ENCODE data around the gene TPRG1L. TPM values are rescaled to one million over a fixed set of nuclear protein-coding genes. Genes with fewer than 3 reads are reported as not detected.

The TPRG1L gene
- polyA plus RNA-seq, 1 experiment, result 44.2 TPM

DNA sequence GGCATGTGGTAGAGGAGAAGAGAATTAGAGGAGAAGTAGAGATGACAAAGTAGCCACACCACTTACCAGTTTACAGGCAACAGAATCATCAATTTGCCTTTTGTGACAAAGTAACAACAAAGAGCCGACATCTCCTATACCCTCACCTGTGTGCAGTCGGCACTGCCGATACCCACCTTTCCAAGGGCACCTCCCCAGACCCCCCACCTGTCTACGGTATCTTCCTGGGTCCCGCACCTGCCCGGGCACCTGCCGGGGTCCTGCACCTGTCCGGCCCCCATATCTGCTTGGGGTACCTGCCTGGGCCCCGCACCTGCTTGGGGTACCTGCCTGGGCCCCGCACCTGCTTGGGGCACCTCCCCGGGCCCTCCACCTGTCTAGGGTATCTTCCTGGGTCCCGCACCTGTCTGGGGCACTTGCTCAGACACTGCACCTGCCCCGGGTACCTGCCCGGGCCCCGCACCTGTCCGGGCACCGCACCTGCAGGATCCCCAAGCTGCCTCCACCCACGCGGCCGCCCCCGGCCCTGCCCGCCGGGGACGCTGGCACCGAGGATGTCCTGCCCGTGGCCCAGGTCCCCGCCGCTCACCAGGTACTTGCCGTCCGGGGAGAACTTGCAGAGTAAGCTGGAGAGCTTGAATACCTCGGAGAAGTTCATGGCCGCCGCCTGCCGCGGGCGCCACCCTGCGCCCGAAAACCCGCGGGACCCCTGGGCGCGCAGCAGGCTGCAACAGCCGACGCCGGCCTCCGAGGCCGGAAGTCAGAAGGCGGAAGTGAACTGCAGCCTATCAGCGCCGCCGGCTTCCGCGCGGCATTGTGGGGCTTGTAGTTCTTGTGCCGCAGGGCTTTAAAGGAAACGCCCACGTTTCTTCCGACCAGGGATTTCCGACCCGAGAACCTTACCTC lies 24.8 kb downstream of the TPRG1L start, which contains the start of gene WRAP73:
WRAP73 (minus strand) TSS at position 762 of the 906 bp plus-strand sequence; CDS start at position 658, 104 bp downstream.
- TF ChIP-seq, protein P1, sequence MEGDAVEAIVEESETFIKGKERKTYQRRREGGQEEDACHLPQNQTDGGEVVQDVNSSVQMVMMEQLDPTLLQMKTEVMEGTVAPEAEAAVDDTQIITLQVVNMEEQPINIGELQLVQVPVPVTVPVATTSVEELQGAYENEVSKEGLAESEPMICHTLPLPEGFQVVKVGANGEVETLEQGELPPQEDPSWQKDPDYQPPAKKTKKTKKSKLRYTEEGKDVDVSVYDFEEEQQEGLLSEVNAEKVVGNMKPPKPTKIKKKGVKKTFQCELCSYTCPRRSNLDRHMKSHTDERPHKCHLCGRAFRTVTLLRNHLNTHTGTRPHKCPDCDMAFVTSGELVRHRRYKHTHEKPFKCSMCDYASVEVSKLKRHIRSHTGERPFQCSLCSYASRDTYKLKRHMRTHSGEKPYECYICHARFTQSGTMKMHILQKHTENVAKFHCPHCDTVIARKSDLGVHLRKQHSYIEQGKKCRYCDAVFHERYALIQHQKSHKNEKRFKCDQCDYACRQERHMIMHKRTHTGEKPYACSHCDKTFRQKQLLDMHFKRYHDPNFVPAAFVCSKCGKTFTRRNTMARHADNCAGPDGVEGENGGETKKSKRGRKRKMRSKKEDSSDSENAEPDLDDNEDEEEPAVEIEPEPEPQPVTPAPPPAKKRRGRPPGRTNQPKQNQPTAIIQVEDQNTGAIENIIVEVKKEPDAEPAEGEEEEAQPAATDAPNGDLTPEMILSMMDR (IDR thresholded peaks at IDR 0.05; ENCODE audit: low read depth, low read length), result peak; percentile 36; the same call in 1 of the 2 replicates
- DNase-seq (ENCODE audit: low read depth, low spot score), result peak; percentile 75
- Histone ChIP-seq H3K27me3 (ENCODE audit: control insufficient read depth, insufficient read depth, low read length) (peaks cover 35% of the 10 kb centered on the region), H3K4me3 (ENCODE audit: low read depth, low read length) (peak within 1 kb of the TSS; percentile 83), H3K27ac (ENCODE audit: low read depth, low read length) (no peak within 1 kb of the TSS), H3K9me3 (ENCODE audit: control insufficient read depth, insufficient read depth, low read length) (peaks cover 4% of the 10 kb centered on the region; the same call in 1 of the 2 replicates)
- CTCF ChIA-PET, result interaction anchor here (0.8 to 1.8 kb wide), 3 partner anchors 23 to 159 kb away, joined by 4 to 5 read pairs (median 4); no protein-coding TSS in a partner anchor
- POLR2A ChIA-PET, result no interaction called here

GRCh38 chr1:3650248-3651025 lies 25.6 kb downstream of the TPRG1L start:
- POLR2A ChIA-PET, result no interaction called here
- Histone ChIP-seq H3K4me3 (ENCODE audit: low read depth, low read length) (no peak overlapping the region), H3K9me3 (ENCODE audit: control insufficient read depth, insufficient read depth, low read length) (peaks cover 4% of the 10 kb centered on the region; the same call in 1 of the 2 replicates), H3K27me3 (ENCODE audit: control insufficient read depth, insufficient read depth, low read length) (peaks cover 41% of the 10 kb centered on the region), H3K27ac (ENCODE audit: low read depth, low read length) (no peak overlapping the region)
- DNase-seq (ENCODE audit: low read depth, low spot score), result no peak
- CTCF ChIA-PET, result interaction anchor here (0.8 to 1.5 kb wide), 2 partner anchors 24 to 32 kb away, joined by 4 read pairs; no protein-coding TSS in a partner anchor
- TF ChIP-seq, protein P1 (IDR thresholded peaks at IDR 0.05; ENCODE audit: low read depth, low read length), result no peak

- Histone ChIP-seq H3K27ac (ENCODE audit: low read depth, low read length) (no peak overlapping the region), H3K9me3 (ENCODE audit: control insufficient read depth, insufficient read depth, low read length) (peaks cover 4% of the 10 kb centered on the region; the same call in 1 of the 2 replicates), H3K4me3 (ENCODE audit: low read depth, low read length) (no peak overlapping the region), H3K27me3 (ENCODE audit: control insufficient read depth, insufficient read depth, low read length) (peaks cover 43% of the 10 kb centered on the region)
- ChIA-PET CTCF (no interaction called here), POLR2A (no interaction called here)
- no peak for DNase-seq (ENCODE audit: low read depth, low spot score)
- TF ChIP-seq, protein P1 (IDR thresholded peaks at IDR 0.05; ENCODE audit: low read depth, low read length), result no peak
Measured at GRCh38 chr1:3651026-3651929, 26.5 kb downstream of the TPRG1L start.

GRCh38 chr1:3651930-3652547 lies 27.2 kb downstream of the TPRG1L start, which contains the start of gene TP73:
Gene TP73, plus strand, starts transcription at chr1:3652516. Its CDS starts 29,850 bp downstream, at chr1:3682366.
- ChIA-PET CTCF (no interaction called here), POLR2A (no interaction called here)
- Histone ChIP-seq H3K9me3 (ENCODE audit: control insufficient read depth, insufficient read depth, low read length) (peaks cover 4% of the 10 kb centered on the region; the same call in 1 of the 2 replicates), H3K27me3 (ENCODE audit: control insufficient read depth, insufficient read depth, low read length) (peaks cover 51% of the 10 kb centered on the region), H3K27ac (ENCODE audit: low read depth, low read length) (no peak within 1 kb of the TSS), H3K4me3 (ENCODE audit: low read depth, low read length) (no peak within 1 kb of the TSS)
- no peak for DNase-seq (ENCODE audit: low read depth, low spot score)
- TF ChIP-seq, protein P1 (IDR thresholded peaks at IDR 0.05; ENCODE audit: low read depth, low read length), result no peak
